GM18951 (cell line): ENCODE data around the gene CORO6.

Experiments
- POLR2A ChIP-seq: IDR thresholded peaks from 4 replicates; pipeline ENCODE4 v1.6.1; 2011; ENCODE audit warnings: mild to moderate bottlenecking; ENCODE audit not compliant: insufficient read length, insufficient read depth; ENCODE audit errors: extremely low read depth
- in situ Hi-C: fragments of 300-500 bp; cut with MboI; formaldehyde crosslinking; loops from one replicate; pipeline ENCODE4 v1.12.0; 2022; ENCODE audit warnings: low sequenced_read_pairs, mixed read lengths, inconsistent platforms; ENCODE audit not compliant: unreplicated experiment

The CORO6 gene

GRCh38 chr17:29577385-29578211 is 45.1 kb downstream of the CORO6 start:
- no peak for TF ChIP-seq POLR2A
- in situ Hi-C loops = no loop called here

GRCh38 chr17:29577001-29577370 is 45.7 kb downstream of the CORO6 start:
- no peak for TF ChIP-seq POLR2A
- in situ Hi-C loops = no loop called here

GRCh38 chr17:29576214-29577000 is 46.3 kb downstream of the CORO6 start:
- in situ Hi-C loops = no loop called here
- no peak for TF ChIP-seq POLR2A

- no peak for TF ChIP-seq POLR2A
- in situ Hi-C loops = no loop called here
Observed at GRCh38 chr17:29575511-29576213, 47.0 kb downstream of the CORO6 start.

GRCh38 chr17:29574732-29575510 is 47.8 kb downstream of the CORO6 start:
- TF ChIP-seq POLR2A = no peak
- in situ Hi-C loops = no loop called here

GRCh38 chr17:29573871-29574731 is 48.6 kb downstream of the CORO6 start:
- TF ChIP-seq POLR2A = no peak
- in situ Hi-C loops = no loop called here

- no peak for TF ChIP-seq POLR2A
- in situ Hi-C loops = no loop called here
Observed at GRCh38 chr17:29573558-29573869, 49.2 kb downstream of the CORO6 start.

GRCh38 chr17:29572691-29573557 is 49.8 kb downstream of the CORO6 start:
- in situ Hi-C loops = no loop called here
- TF ChIP-seq POLR2A = no peak

GRCh38 chr17:29571883-29572681 is 50.6 kb downstream of the CORO6 start:
- TF ChIP-seq POLR2A = no peak
- in situ Hi-C loops = no loop called here

GRCh38 chr17:29571486-29571882 is 51.2 kb downstream of the CORO6 start:
- in situ Hi-C loops = no loop called here
- no peak for TF ChIP-seq POLR2A
